ENCODE results near the gene ERP44. TPM values are rescaled to one million over a fixed set of nuclear protein-coding genes. Genes with fewer than 3 reads are reported as not detected.
"Not testable (repeated sequence)": the region's sequence is repeated elsewhere in the genome, so short reads cannot be mapped to it uniquely, and the experiment has no call there.

Gene ERP44
- total RNA-seq, 2 donors from 2014 or later: 27.8 to 30.2 TPM

DNA sequence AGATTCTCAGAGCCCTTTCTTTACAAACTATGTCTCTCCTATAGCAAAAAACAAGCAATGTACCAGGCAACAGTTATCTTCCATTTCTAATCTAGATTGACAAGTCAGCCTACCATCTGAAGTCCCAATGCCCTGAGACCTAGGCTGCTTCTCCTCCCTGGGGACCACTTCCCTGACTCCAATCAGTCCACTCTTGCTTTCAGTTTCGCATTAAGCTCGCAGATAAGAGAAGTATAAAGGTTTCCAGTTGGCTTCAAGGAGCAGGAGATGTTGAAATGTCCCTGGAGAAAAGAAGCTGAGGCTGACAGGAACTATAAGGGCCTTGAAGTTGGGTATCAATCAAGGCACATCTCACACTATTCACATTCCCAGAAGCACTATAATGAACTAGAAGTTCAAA, 32.3 kb downstream of the ERP44 start:
- Histone ChIP-seq H3K36me3 (no peaks in the 10 kb centered on the region), H3K27me3 (no peaks in the 10 kb centered on the region), H3K4me1 (no peaks in the 10 kb centered on the region), H3K27ac (no peak overlapping the region), H3K9me3 (no peaks in the 10 kb centered on the region), H3K4me3 (no peak overlapping the region), H3K9ac (ENCODE audit: low read depth in 2 of 2, low read length in 2 of 2) (no peak overlapping the region)
- TF ChIP-seq, protein P1, sequence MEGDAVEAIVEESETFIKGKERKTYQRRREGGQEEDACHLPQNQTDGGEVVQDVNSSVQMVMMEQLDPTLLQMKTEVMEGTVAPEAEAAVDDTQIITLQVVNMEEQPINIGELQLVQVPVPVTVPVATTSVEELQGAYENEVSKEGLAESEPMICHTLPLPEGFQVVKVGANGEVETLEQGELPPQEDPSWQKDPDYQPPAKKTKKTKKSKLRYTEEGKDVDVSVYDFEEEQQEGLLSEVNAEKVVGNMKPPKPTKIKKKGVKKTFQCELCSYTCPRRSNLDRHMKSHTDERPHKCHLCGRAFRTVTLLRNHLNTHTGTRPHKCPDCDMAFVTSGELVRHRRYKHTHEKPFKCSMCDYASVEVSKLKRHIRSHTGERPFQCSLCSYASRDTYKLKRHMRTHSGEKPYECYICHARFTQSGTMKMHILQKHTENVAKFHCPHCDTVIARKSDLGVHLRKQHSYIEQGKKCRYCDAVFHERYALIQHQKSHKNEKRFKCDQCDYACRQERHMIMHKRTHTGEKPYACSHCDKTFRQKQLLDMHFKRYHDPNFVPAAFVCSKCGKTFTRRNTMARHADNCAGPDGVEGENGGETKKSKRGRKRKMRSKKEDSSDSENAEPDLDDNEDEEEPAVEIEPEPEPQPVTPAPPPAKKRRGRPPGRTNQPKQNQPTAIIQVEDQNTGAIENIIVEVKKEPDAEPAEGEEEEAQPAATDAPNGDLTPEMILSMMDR (IDR thresholded peaks at IDR 0.05): no peak
- intact Hi-C loops (cut with DNase I): no loop called here
- no peak for DNase-seq

DNA sequence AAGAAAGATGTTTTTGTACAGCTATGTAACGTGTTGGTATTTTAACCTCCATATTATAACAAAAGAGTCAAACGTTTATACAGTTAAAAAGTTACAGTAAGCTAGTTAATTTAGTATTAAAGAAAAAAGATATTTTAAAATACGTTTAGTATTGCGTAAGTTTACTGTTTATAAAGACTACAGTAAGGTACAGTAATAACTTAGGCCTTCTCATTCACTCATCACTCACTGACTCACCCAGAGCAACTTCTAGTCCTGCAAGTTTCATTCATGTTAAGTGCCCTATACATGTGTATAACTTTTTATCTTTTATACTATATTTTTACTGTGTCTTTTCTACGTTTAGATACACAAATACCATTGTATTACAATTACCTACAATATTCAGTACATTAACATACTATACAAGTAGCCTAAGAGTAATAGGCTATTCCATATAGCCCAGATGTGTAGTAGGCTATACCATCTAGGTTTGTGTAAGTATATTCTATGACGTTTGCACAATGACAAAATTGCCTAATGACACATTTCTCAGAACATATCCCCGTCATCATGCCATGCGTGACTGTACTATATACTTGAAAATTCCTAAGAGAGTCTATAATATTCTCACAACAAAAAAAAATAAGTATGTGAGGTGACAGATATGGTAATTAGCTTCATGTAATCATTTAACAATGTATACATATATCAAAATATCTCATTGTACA, 33.8 kb downstream of the ERP44 start:
- H3K4me1 ChIP-seq: no peaks in the 10 kb centered on the region
- H3K9ac ChIP-seq (ENCODE audit: low read depth in 2 of 2, low read length in 2 of 2): no peak overlapping the region
- H3K36me3 ChIP-seq: no peaks in the 10 kb centered on the region
- DNase-seq: no peak
- TF ChIP-seq, protein P1 (IDR thresholded peaks at IDR 0.05): no peak
- H3K27ac ChIP-seq: no peak overlapping the region
- no peaks in the 10 kb centered on the region for H3K9me3 ChIP-seq
- H3K27me3 ChIP-seq: no peaks in the 10 kb centered on the region
- intact Hi-C loops (cut with DNase I): no loop called here
- no peak overlapping the region for H3K4me3 ChIP-seq

DNA sequence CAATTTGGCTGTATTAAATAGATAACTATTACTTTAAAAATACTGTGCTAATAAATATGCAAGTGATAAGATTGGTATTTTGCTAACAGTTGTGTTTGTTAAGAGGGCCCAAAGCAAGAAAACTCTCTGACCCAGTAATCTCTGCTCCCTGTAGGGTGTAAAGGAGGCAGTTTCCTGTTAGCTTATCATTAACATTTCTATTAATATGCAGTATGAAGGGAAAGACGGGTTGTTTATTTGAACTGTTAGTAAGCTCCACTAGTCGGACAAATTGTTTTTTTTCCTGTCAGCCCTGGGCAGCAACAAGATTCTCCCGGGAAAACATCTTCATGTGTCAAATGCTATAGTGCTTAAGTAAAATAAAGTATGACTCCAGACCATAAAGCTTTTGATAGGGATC, 35.6 kb downstream of the ERP44 start:
- DNase-seq: no peak
- no peaks in the 10 kb centered on the region for H3K27me3 ChIP-seq
- H3K36me3 ChIP-seq: no peaks in the 10 kb centered on the region
- H3K4me3 ChIP-seq: no peak overlapping the region
- no peak overlapping the region for H3K9ac ChIP-seq (ENCODE audit: low read depth in 2 of 2, low read length in 2 of 2)
- H3K9me3 ChIP-seq: no peaks in the 10 kb centered on the region
- no peak overlapping the region for H3K27ac ChIP-seq
- intact Hi-C loops (cut with DNase I): no loop called here
- H3K4me1 ChIP-seq: no peaks in the 10 kb centered on the region
- TF ChIP-seq, protein P1 (IDR thresholded peaks at IDR 0.05): no peak

DNA sequence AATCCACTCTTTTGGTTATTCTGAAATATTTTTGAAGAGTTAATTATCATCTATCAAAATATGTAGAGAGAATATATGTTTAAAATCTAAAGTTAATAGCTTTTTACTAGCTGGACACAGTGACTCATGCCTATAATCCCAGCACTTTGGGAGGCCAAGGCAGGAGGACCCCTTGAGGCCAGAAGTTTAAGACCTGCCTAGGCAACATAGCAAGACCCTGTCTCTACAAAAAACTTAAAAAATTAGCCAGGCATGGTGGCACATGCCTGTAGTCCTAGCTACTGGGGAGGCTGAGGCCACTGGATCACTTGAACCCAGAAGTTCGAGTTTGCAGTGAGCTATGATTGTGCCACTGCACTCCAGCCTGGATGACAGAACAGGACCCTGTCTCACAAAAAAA, 36.1 kb downstream of the ERP44 start:
- H3K4me1 ChIP-seq; H3K27me3 ChIP-seq; intact Hi-C loops (cut with DNase I); H3K9me3 ChIP-seq; H3K9ac ChIP-seq (ENCODE audit: low read depth in 2 of 2, low read length in 2 of 2); H3K27ac ChIP-seq; DNase-seq; H3K36me3 ChIP-seq; H3K4me3 ChIP-seq: not testable (repeated sequence)

DNA sequence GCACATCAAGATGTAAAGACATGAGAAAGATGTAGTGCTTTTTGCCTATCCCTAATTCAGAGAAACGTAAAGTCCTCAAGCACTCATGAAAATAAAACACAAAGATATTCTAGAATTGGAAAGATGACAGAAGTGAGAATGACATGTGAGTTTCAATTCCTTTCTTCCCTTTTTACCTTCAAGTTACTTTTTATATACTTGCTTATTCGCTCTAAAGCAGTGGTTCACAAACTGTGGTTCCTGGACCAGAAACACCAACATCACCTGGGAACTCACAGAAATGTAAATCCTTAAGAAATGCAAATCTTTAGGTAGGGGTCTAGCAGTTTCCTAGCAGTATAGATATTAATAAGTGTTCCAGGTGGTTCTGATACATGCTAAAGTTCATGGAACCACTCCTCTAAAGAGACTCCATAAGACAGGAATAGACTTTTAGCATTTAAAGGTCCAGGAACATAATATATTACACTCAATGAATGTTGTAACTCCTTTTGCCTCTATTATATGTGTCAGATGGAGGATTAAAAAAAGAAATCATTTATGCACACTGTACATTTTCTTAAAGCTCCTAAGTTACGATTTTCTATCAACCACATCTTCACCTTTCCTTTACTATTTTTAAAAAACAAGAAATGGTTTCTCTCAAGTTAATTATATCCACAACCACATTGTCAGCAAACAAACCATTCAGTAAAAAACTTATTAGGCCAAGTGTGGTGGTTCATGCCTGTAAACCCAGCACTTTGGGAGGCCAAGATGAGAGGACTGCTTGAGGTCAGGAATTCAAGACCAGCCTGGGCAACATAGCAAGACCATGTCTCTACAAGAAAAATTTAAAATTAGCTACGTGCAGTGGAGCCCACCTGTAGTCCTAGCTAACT, 39.9 kb downstream of the ERP44 start:
- Histone ChIP-seq H3K27ac (no peak overlapping the region), H3K27me3 (no peaks in the 10 kb centered on the region), H3K36me3 (peaks cover 3% of the 10 kb centered on the region), H3K4me3 (no peak overlapping the region), H3K9me3 (no peaks in the 10 kb centered on the region), H3K4me1 (no peaks in the 10 kb centered on the region), H3K9ac (ENCODE audit: low read depth in 2 of 2, low read length in 2 of 2) (no peak overlapping the region)
- DNase-seq: no peak
- intact Hi-C loops (cut with DNase I): no loop called here
- TF ChIP-seq, protein P1 (IDR thresholded peaks at IDR 0.05): no peak

DNA sequence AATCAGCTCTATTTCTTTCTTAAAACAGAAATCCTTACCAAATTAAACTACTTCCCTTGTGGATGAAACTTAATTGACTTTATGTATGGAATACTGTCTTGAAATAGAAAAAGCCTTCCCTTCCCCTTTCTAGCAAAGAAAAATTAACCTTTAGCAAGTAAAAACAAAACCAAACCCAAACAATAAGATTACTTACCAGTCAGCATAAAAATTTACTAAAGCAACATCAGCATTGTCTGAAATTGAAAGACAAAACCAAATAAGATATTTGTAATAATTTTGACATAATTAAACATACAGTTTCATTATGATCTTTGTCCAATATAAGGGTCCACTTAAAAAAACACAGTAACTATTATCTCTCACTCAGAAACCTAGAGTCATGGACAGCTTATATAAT, 41.2 kb downstream of the ERP44 start:
- H3K36me3 ChIP-seq: peaks cover 3% of the 10 kb centered on the region
- H3K4me3 ChIP-seq: no peak overlapping the region
- H3K27ac ChIP-seq: no peak overlapping the region
- TF ChIP-seq, protein P1 (IDR thresholded peaks at IDR 0.05): no peak
- DNase-seq: no peak
- no peaks in the 10 kb centered on the region for H3K9me3 ChIP-seq
- H3K9ac ChIP-seq (ENCODE audit: low read depth in 2 of 2, low read length in 2 of 2): no peak overlapping the region
- intact Hi-C loops (cut with DNase I): no loop called here
- no peaks in the 10 kb centered on the region for H3K4me1 ChIP-seq
- H3K27me3 ChIP-seq: no peaks in the 10 kb centered on the region

Measured in colonic mucosa (tissue), 4 donors.